Muscle of arm (tissue), 12 donors: ENCODE results near the gene PRPF38B. TPM values are rescaled to one million over a fixed set of nuclear protein-coding genes. Genes with fewer than 3 reads are reported as not detected.

Experiments used
- DNase-seq: peaks from one replicate; pipeline ENCODE4 v3.0.0-alpha.2; 2013
- polyA plus RNA-seq, 12 donors: library from polyadenylated mRNA; unstranded; fragments of 120-200 nt; gene quantifications; one replicate each; pipeline ENCODE4 v1.2.1, GENCODE V29; 2013; ENCODE audit not compliant: insufficient read length in 12 of 12

The PRPF38B gene
- polyA plus RNA-seq, 12 donors = 37.0 to 76.1 (median 43.3) TPM; not detected in 1

GRCh38 chr1:108708691-108709660 is 16.9 kb downstream of the PRPF38B start:
- no peak for DNase-seq

- no peak for DNase-seq
Observed at GRCh38 chr1:108712606-108713150, 20.6 kb downstream of the PRPF38B start, which contains the start of gene FNDC7. Gene FNDC7 (plus strand): TSS chr1:108712908. CDS start chr1:108712934, 26 bp downstream.

DNA sequence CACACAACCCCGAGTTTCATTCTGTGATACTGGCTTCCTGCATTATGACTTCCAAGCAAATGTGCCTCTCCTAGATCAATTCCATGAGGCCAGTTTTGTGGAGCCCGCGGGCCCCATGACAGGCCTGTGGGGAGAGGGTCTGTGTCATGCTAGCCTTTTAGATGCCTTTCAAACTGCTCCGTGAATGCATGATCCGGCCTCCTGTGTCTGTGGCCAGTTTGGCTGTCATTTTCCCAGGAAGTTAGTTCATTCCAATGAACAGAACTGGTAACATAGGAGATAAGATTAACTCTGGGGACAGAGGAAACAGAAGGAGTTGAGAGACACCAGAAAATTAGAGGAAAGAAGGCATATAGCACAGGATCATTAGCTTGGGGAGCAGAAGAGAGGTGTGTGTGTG is 23.8 kb downstream of the PRPF38B start:
- no peak for DNase-seq

GRCh38 chr1:108716437-108717230 is 24.5 kb downstream of the PRPF38B start:
- DNase-seq = no peak

DNA sequence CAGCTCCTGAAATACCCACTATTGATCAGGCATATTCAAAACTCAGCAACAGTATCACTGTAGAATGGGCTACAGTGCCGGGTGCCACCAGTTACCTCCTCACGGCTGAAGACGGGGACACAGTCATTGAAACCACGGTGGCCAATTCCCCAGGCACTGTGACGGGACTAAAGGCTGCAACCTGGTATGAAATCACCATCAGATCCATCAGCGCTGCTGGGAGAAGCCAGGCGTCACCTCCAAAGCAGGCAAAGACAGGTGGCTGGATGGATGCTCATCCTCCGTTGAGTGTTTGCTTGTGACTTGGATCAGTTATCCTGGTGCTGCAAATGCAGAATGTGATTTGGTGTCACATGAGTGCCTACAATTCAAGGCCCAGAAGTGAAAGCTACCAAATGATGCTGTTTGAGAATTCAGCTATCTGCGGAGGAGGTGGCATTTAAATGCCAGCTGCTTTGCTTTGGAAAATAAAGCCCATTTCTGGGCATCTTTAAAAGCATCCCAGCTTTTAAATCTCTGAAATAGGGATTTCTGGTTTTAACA is 25.7 kb downstream of the PRPF38B start:
- no peak for DNase-seq

- no peak for DNase-seq
Observed at GRCh38 chr1:108718927-108719655, 27.0 kb downstream of the PRPF38B start.

- no peak for DNase-seq
Observed at GRCh38 chr1:108719656-108720435, 27.7 kb downstream of the PRPF38B start.

DNA sequence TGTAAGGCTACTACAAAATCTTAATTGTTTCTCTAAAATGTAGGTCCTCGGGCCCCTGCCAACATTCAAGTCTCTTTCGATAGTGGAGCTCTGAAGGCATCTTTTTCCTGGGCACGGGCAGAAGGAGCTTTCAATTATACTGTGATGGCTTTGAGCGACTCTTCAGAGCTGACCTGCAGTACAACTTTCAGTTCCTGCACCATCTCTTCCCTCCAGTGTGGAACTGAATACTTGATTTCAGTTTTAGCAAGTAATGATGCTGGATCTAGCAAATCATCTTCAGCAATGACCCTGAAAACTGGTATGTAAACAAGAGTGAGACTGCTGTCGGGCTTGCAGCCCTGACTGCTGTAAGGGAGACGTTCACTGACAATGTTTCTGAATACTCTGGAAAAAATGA is 30.2 kb downstream of the PRPF38B start:
- no peak for DNase-seq

DNA sequence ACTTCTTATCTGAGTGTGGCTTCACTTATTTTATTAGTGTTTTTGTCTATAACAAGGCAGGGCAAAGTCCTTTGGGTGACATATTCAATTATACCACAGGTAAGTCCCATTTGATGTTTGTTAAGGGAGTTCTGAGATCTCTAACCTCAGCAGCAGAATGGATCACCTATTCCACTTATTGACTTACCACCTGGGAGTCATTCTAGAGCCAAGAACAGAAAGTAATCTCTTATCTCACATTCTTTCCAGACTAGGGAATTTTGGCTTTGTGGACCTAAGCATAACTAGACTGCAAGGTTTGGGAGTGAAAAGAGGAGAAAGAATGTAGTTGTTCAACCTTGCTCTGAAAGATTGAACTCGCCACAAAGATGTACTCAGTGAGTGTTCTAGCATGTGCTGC is 33.8 kb downstream of the PRPF38B start:
- no peak for DNase-seq

GRCh38 chr1:108728327-108728923 is 36.3 kb downstream of the PRPF38B start:
- no peak for DNase-seq

DNA sequence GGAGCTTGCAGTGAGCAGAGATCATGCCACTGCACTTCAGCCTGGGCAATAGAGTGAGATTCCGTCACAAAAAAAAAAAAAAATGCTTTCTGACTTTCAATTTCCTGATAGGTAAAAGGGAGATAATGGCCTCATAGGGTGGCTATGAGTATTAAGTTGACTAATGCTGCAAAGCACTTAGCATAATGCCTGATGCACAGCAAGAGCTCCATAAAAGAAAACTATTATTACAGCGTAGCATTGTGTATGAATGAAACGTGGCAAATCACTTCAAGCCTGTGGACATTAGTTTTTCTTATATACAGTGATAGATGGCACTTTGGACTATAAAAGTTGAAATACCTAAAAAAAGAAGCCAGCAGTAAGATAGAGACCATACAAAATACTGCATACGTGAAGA is 37.4 kb downstream of the PRPF38B start:
- DNase-seq = no peak

DNA sequence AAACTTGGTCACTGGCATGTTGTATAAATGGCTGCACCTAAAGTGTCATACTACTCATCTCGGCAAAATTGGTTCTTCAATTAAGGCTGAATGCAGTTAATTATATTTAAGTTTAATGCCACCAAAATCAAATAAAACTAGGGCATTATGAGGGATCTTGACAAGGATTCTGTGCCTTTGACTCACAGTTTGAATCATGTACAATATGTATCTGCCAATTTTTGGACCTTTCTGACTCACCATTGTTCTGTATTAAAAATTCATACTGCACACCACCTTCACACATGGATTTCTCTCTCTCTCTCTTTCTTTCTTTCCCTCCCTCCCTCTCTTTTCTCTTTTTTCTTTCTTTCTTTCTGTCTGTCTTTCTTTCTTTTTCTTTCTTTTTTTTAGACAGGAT is 40.3 kb downstream of the PRPF38B start:
- DNase-seq = no peak

DNA sequence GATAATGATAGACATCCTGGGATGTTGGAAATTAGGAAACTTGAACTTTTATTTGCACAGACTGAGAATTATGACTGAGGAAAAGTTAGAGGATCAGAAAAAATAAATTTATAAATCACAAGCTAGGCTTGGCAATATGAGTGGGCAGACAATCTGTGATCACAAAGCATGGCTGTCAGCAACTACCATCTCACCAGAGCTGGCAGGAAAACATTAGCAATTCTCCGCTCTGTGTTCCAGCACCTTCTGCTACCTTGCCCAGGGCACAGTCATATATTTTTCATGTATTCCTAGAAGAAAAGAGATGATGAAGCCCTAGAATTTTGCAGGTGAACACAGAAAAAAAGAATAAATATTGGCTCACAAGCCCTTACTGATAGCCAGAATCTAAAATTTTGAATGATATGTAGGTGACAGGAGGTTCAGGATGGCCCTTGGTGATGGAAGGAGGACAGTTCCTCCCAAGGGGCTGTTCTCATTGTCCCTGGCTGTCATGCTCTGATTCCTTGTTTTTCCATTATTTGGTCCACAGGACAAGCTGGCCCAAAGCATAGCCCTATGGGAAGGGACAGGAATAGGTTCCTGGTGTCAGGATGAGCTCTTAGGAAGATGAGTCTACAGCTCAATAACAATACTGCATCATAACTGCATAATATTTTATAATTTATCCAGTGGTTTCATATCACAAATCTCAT is 42.2 kb downstream of the PRPF38B start:
- no peak for DNase-seq

- DNase-seq = no peak
Observed at GRCh38 chr1:108742253-108742652, 50.1 kb downstream of the PRPF38B start.

DNA sequence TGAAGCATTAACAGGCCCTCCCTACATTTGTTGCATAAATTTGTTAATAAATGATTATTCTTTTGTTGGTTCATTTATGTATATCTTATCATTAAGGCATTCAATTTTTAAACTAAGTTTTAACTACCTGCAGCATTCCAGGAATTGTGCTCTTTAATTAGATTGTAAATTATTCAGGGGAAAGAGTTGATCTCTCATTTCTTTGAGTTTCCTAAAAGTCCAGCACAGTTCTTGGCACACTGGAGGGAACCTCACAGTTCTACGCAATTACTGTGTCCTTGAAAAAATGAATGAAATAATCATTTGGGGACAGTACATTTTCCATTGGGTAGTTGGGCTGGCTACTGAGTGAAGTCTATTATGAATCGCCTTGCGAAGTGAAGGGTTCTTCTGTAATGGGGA is 53.9 kb downstream of the PRPF38B start:
- DNase-seq = no peak

GRCh38 chr1:108746382-108747170 is 54.5 kb downstream of the PRPF38B start, which contains the start of gene STXBP3:
Gene STXBP3 (plus strand): TSS chr1:108746674. CDS start chr1:108746738, 64 bp downstream.
- peak; percentile 99 for DNase-seq

DNA sequence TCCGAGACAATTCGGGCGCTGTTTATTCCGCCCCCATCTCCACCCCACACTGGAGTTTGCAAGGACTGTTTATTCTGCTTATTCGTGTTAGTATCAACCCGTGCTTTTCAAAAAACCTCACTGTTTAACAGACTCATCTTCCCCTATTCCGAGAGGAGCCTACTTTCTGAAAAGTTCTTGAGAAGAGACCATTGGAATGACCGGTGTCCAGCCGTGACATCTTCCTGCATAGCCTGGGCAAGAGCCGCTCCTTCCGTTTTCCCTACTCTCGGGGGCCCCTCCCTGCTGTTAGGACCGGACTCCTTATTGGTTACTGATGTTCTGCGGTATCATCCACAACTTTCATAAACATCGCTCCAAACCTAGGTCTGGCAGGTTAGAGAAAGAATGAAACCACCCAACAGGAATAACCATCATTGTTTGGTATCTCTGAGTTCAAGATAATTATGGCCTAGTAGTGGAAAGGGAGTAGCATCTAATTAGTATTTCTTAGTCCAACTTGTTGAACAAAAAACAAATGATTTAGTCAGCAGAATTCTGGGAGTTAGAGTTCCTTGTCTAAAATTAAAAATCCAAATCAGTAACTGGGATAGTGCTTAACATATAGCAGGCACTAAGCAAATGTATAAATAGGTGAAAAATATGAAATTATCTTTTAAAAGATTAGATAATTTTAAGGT is 55.2 kb downstream of the PRPF38B start:
- peak; percentile 86 for DNase-seq

DNA sequence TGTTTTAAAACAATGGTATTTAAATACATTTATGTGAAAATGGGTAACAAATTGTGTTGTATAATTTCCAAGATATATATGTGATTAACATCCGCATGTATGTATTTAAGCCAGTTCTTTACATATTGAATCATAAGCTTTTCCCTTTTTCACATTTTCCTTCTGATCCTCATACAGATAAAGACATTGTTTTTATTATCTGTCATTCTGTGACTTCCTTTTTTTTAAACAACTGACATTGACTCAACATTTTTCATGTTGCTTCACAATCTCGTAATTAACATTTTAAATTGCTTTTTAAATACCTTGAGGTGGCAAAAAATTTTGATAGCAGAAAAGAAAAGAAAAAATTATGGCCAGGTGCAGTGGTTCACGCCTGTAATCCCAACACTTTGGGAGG is 55.8 kb downstream of the PRPF38B start:
- DNase-seq = no peak
